ENCODE measurements around the gene OR8B8.
"Not testable (repeated sequence)": the region's sequence is repeated elsewhere in the genome, so short reads cannot be mapped to it uniquely, and the experiment has no call there.

OR8B8 gene

GRCh38 chr11:124409906-124410305 lies 35.6 kb downstream of the OR8B8 start:
- Histone ChIP-seq H3K4me3 (ENCODE audit: low read length in 2 of 2) (no peak overlapping the region), H3K9ac (ENCODE audit: low read depth in 1 of 2, low read length in 2 of 2) (no peak overlapping the region), H3K27me3 (ENCODE audit: control insufficient read depth in 2 of 2, insufficient read depth in 2 of 2, low read length in 2 of 2) (peaks cover 0 to 5% of the 10 kb centered on the region in 2 donors), H3K27ac (ENCODE audit: low read depth in 2 of 2, low read length in 2 of 2) (no peak overlapping the region), H3K36me3 (ENCODE audit: control insufficient read depth in 2 of 2, insufficient read depth in 2 of 2, low read length in 2 of 2) (no peaks in the 10 kb centered on the region), H3K9me3 (ENCODE audit: control insufficient read depth in 2 of 2, low read length in 2 of 2) (no peaks in the 10 kb centered on the region), H3K4me1 (ENCODE audit: control insufficient read depth in 2 of 2, insufficient read depth in 2 of 2, low read length in 2 of 2) (no peaks in the 10 kb centered on the region)

- H3K36me3 ChIP-seq (ENCODE audit: control insufficient read depth in 2 of 2, insufficient read depth in 2 of 2, low read length in 2 of 2), result no peaks in the 10 kb centered on the region
- H3K27ac ChIP-seq (ENCODE audit: low read depth in 2 of 2, low read length in 2 of 2), result no peak overlapping the region
- no peaks in the 10 kb centered on the region for H3K4me1 ChIP-seq (ENCODE audit: control insufficient read depth in 2 of 2, insufficient read depth in 2 of 2, low read length in 2 of 2)
- no peaks in the 10 kb centered on the region for H3K9me3 ChIP-seq (ENCODE audit: control insufficient read depth in 2 of 2, low read length in 2 of 2)
- H3K4me3 ChIP-seq (ENCODE audit: low read length in 2 of 2), result no peak overlapping the region
- H3K9ac ChIP-seq (ENCODE audit: low read depth in 1 of 2, low read length in 2 of 2), result no peak overlapping the region
- H3K27me3 ChIP-seq (ENCODE audit: control insufficient read depth in 2 of 2, insufficient read depth in 2 of 2, low read length in 2 of 2), result peaks cover 0 to 6% of the 10 kb centered on the region in 2 donors
These were observed 39.9 kb downstream of the OR8B8 start for GRCh38 chr11:124405581-124405980.

- H3K27me3 ChIP-seq (ENCODE audit: control insufficient read depth in 2 of 2, insufficient read depth in 2 of 2, low read length in 2 of 2); H3K9ac ChIP-seq (ENCODE audit: low read depth in 1 of 2, low read length in 2 of 2); H3K36me3 ChIP-seq (ENCODE audit: control insufficient read depth in 2 of 2, insufficient read depth in 2 of 2, low read length in 2 of 2); H3K4me1 ChIP-seq (ENCODE audit: control insufficient read depth in 2 of 2, insufficient read depth in 2 of 2, low read length in 2 of 2); H3K9me3 ChIP-seq (ENCODE audit: control insufficient read depth in 2 of 2, low read length in 2 of 2); H3K27ac ChIP-seq (ENCODE audit: low read depth in 2 of 2, low read length in 2 of 2); H3K4me3 ChIP-seq (ENCODE audit: low read length in 2 of 2): not testable (repeated sequence)
These were observed 42.3 kb downstream of the OR8B8 start for GRCh38 chr11:124403186-124403585.

- no peaks in the 10 kb centered on the region for H3K36me3 ChIP-seq (ENCODE audit: control insufficient read depth in 2 of 2, insufficient read depth in 2 of 2, low read length in 2 of 2)
- no peak overlapping the region for H3K27ac ChIP-seq (ENCODE audit: low read depth in 2 of 2, low read length in 2 of 2)
- H3K9me3 ChIP-seq (ENCODE audit: control insufficient read depth in 2 of 2, low read length in 2 of 2), result no peaks in the 10 kb centered on the region
- no peak overlapping the region for H3K9ac ChIP-seq (ENCODE audit: low read depth in 1 of 2, low read length in 2 of 2)
- H3K4me3 ChIP-seq (ENCODE audit: low read length in 2 of 2), result no peak overlapping the region
- peaks cover 0 to 6% of the 10 kb centered on the region in 2 donors for H3K27me3 ChIP-seq (ENCODE audit: control insufficient read depth in 2 of 2, insufficient read depth in 2 of 2, low read length in 2 of 2)
- no peaks in the 10 kb centered on the region for H3K4me1 ChIP-seq (ENCODE audit: control insufficient read depth in 2 of 2, insufficient read depth in 2 of 2, low read length in 2 of 2)
These were observed 43.1 kb downstream of the OR8B8 start for GRCh38 chr11:124402326-124402922.

- H3K9me3 ChIP-seq (ENCODE audit: control insufficient read depth in 2 of 2, low read length in 2 of 2), result no peaks in the 10 kb centered on the region
- H3K27me3 ChIP-seq (ENCODE audit: control insufficient read depth in 2 of 2, insufficient read depth in 2 of 2, low read length in 2 of 2), result no peaks in the 10 kb centered on the region
- H3K36me3 ChIP-seq (ENCODE audit: control insufficient read depth in 2 of 2, insufficient read depth in 2 of 2, low read length in 2 of 2), result no peaks in the 10 kb centered on the region
- H3K9ac ChIP-seq (ENCODE audit: low read depth in 1 of 2, low read length in 2 of 2), result no peak within 1 kb of the TSS
- H3K4me1 ChIP-seq (ENCODE audit: control insufficient read depth in 2 of 2, insufficient read depth in 2 of 2, low read length in 2 of 2), result no peaks in the 10 kb centered on the region
- no peak within 1 kb of the TSS for H3K4me3 ChIP-seq (ENCODE audit: low read length in 2 of 2)
- H3K27ac ChIP-seq (ENCODE audit: low read depth in 2 of 2, low read length in 2 of 2), result no peak within 1 kb of the TSS
These were observed 46.6 kb downstream of the OR8B8 start, which contains the start of gene OR8B3 for GRCh38 chr11:124398924-124399323. OR8B3 (minus strand) TSS chr11:124399024; CDS start chr11:124397351, 1,673 bp downstream.

- not testable (repeated sequence) for H3K9ac ChIP-seq (ENCODE audit: low read depth in 1 of 2, low read length in 2 of 2); H3K36me3 ChIP-seq (ENCODE audit: control insufficient read depth in 2 of 2, insufficient read depth in 2 of 2, low read length in 2 of 2)
These were observed 48.6 kb downstream of the OR8B8 start for GRCh38 chr11:124396847-124397246.

GRCh38 chr11:124394408-124394807 lies 51.1 kb downstream of the OR8B8 start:
- Histone ChIP-seq H3K27ac (ENCODE audit: low read depth in 2 of 2, low read length in 2 of 2) (no peak overlapping the region), H3K9me3 (ENCODE audit: control insufficient read depth in 2 of 2, low read length in 2 of 2) (no peaks in the 10 kb centered on the region), H3K36me3 (ENCODE audit: control insufficient read depth in 2 of 2, insufficient read depth in 2 of 2, low read length in 2 of 2) (no peaks in the 10 kb centered on the region), H3K4me1 (ENCODE audit: control insufficient read depth in 2 of 2, insufficient read depth in 2 of 2, low read length in 2 of 2) (no peaks in the 10 kb centered on the region), H3K27me3 (ENCODE audit: control insufficient read depth in 2 of 2, insufficient read depth in 2 of 2, low read length in 2 of 2) (no peaks in the 10 kb centered on the region), H3K4me3 (ENCODE audit: low read length in 2 of 2) (no peak overlapping the region), H3K9ac (ENCODE audit: low read depth in 1 of 2, low read length in 2 of 2) (no peak overlapping the region)

More at GRCh38 chr11:124396847-124397246, 48.6 kb downstream of the OR8B8 start:
- H3K4me3 ChIP-seq (ENCODE audit: low read length in 2 of 2); H3K4me1 ChIP-seq (ENCODE audit: control insufficient read depth in 2 of 2, insufficient read depth in 2 of 2, low read length in 2 of 2); H3K27ac ChIP-seq (ENCODE audit: low read depth in 2 of 2, low read length in 2 of 2); H3K27me3 ChIP-seq (ENCODE audit: control insufficient read depth in 2 of 2, insufficient read depth in 2 of 2, low read length in 2 of 2); H3K9me3 ChIP-seq (ENCODE audit: control insufficient read depth in 2 of 2, low read length in 2 of 2): not testable (repeated sequence)
